VCaP (cell line): Measurements from ENCODE around the gene PTGIR.

Experiments used
- H3K27ac ChIP-seq: fragments of 450-650 bp; 2 replicates; pipeline ENCODE4 v1.5.1; 2017
- TF ChIP-seq, protein P1 (sequence below): fragments of 450-650 bp; conservative IDR thresholded peaks from 2 replicates; pipeline ENCODE4 v1.5.1; 2017; ENCODE audit warnings: mild to moderate bottlenecking, moderate library complexity

Gene PTGIR

DNA sequence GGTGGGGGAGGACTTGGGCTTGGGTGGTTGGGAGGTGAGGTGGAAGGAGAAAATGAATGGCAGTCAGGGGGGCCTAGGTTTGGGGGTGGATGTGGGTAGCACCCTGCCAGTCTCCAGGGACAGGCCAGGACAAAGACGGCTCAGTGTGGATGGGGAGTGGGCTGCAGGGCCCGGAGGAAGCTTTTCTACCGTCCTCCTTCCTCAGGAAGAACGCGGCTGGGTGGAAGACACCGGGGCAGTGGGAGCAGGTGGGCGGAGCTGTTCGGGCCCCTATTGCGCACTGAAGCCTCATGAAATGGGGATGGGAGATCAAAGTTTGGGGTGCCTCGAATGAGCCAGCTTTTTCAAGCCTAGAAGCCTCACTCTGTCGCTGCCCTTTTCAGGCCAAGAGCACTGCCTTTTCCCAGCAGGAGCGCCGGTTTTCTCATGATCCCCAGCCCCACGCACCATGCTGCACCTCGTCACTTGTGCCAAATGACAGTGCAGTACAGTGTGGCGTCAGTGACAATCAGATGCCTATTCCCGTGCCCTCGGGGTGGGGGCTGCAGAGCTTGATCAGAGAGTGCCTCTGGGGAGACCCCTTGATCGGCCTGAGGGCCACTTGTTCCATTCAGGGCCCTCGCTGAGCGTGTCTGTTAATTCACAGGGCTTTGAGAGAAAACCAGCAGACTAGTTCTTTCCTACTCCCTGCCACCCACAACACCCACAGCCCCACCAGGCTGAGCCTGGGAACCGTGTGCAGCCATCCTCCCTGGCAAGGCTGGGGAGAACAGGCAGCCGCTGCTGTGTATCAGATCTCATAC, 22.3 kb downstream of the PTGIR start:
- H3K27ac ChIP-seq, result peak overlapping the region; percentile 99
- TF ChIP-seq, protein P1, sequence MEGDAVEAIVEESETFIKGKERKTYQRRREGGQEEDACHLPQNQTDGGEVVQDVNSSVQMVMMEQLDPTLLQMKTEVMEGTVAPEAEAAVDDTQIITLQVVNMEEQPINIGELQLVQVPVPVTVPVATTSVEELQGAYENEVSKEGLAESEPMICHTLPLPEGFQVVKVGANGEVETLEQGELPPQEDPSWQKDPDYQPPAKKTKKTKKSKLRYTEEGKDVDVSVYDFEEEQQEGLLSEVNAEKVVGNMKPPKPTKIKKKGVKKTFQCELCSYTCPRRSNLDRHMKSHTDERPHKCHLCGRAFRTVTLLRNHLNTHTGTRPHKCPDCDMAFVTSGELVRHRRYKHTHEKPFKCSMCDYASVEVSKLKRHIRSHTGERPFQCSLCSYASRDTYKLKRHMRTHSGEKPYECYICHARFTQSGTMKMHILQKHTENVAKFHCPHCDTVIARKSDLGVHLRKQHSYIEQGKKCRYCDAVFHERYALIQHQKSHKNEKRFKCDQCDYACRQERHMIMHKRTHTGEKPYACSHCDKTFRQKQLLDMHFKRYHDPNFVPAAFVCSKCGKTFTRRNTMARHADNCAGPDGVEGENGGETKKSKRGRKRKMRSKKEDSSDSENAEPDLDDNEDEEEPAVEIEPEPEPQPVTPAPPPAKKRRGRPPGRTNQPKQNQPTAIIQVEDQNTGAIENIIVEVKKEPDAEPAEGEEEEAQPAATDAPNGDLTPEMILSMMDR, result no peak

DNA sequence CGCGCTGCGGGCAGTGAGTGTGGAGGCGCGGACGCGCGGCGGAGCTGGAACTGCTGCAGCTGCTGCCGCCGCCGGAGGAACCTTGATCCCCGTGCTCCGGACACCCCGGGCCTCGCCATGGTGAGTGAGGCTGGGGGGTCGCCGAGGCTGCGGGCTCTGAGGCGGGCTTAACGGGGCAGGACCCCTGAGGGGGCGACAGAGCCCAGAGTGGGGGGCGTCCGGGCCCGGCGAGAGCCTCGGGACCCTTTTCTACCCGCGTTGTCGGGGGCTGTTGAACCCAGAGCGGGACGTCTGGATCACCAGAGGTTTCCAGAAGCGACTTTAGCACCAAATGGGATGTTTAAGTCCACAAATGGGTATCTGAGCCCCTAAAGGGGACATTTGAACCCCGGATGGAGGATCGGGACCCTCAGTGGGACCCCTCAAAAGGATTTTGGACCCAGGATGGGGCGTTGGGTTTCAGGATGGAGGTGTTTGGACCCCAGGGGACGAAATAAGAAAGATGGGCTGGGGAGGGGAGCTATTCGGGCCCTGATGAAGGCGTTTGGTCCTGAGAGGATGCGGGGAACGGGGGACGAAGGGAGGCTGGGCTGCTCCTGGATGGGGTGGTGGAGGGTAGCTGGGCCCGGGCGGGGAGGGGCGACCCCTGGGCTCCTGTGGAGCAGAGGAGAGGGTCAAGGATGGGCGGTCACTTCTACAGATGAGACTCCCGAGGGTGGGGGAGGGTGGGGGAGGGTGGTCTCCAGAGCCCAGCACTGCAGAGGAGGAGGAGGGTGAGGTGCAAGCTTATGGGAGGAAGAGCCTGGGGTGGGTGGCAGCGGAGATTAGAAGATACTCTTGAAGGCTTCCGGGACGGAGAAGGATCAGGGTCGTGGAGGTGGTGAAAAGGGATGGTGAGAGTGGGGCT, 23.3 kb downstream of the PTGIR start, which contains the start of gene CALM3:
CALM3 (plus strand) TSS at position 13 of the 907 bp plus-strand sequence; CDS start at position 118, 105 bp downstream.
- TF ChIP-seq, protein P1, result no peak
- peak within 1 kb of the TSS; percentile 99 for H3K27ac ChIP-seq

DNA sequence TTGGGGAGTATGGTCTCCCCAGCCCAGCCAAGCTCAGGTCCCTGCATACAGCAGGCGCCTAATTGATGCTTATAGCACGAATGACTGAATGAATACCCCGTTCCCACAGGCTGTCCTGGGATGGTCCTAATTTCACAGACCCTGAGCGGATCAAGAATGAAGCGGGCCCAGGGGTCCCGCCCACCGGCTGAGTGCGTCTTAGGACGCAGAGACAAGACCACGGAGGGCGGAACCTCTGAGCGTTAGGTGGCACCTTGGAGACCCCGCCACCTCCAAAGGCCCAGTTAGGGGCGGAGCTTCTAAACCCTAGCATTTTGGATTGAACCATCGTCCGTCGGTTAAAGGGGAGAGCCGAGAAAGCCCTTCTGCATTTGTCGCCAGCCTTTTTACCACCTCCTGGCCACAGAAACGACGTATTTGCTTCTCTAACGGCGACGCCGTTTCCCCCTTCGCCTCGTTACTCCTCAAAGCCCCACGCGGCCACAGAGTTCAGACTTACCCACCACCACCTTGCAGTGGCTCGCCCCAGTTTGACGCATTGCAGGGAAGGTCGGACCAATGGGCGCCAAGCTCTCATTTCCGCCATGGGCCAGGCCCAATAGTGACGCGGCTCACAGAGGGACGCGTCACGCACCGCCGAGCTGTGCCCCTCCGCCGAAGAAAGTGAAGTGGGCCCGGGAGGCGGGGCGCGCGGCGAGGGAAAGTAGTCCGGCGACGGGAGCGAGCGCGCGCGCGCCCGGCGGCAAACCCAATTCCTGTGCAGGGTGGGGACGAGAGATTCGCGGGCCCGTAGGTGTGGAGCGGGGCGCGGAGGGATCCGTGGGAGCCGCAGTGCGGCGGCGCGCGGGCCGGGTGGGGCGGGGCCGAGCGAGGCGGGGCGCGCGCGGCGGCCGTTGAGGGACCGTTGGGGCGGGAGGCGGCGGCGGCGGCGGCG, 24.2 kb downstream of the PTGIR start:
- TF ChIP-seq, protein P1, result no peak
- H3K27ac ChIP-seq, result peak overlapping the region; percentile 99

DNA sequence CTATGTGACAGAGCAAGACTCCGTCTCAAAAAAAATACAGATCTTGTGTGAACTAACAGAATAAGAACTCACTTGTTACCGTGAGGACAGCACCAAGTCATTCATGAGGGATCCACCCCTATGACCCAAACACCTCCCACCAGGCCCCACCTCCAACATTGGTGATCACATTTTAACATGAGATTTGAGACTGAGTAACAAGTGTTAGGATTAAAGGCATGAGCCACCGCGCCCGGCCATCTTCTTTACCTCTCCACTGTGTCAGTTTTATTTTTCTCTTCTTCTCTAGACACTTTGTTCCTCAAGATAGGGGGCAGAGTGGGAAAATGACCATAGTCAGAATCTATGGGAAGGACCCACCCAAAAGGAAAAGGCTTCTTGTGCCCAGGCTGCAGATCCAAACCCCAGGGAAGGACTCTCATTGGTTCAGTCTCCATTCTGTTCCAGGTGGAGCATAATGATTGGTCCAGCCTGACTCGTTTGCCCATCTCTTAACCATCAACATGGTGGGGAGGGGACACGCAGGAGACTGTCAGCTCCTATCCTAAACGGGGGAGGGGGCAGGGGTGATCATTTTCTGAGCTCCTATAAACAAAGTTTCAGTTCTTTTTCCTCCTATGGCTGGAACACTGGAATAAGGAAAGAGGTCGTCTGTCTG, 25.0 kb downstream of the PTGIR start:
- TF ChIP-seq, protein P1, result no peak
- peak overlapping the region; percentile 99 for H3K27ac ChIP-seq

DNA sequence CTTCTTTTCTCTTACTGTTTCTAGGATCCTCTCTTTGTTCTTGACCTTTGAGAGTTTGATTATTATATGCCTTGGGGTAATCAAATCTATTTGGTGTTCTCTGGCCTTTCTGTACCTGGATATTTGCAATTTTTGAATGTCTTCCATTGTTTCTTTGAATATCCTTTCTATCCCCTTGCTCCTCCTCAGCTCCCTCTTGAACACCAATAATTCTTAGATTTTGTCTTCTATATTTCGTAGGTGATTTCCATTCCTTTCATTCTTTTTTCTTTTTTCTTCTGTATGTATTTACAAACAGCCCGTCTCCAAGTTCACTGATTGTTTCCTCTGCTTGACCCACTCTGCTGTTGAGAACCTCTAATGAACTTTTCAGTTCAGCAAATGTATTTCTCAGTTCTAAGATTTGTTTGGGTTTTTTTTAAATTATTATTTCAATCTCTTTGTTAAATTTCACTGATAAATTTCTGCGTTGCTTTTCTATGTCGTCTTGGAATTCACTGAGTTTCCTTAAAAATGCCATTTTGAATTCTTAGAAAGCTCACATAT, 26.4 kb downstream of the PTGIR start:
- TF ChIP-seq, protein P1, result no peak
- H3K27ac ChIP-seq, result no peak overlapping the region

DNA sequence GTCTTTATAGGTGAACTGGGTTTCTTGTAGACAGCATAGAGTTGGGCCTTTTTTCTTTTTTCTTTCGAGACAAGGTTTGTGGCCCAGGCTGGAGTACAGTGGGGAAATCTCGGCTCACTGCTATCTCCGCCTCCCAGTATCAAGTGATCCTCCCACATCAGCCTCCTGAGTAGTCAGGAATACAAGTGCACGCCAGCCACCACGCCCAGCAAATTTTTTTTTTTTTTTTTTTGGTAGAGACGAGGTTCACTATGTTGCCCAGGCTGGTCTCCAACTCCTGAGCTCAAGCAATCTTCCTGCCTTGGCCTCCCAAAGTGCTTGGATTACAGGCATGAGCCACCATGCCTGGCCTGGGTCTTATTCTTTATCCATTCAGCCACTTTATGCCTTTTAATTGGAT, 28.9 kb downstream of the PTGIR start:
- no peak overlapping the region for H3K27ac ChIP-seq
- TF ChIP-seq, protein P1, result no peak
